GM12801 (cell line): ENCODE data around the gene ANXA5.

Source experiments
- CTCF ChIP-seq: IDR thresholded peaks from one replicate; pipeline ENCODE4 v1.5.1; 2011; ENCODE audit warnings: control low read depth; ENCODE audit not compliant: insufficient read length; ENCODE audit errors: extremely low read depth

The ANXA5 gene

DNA sequence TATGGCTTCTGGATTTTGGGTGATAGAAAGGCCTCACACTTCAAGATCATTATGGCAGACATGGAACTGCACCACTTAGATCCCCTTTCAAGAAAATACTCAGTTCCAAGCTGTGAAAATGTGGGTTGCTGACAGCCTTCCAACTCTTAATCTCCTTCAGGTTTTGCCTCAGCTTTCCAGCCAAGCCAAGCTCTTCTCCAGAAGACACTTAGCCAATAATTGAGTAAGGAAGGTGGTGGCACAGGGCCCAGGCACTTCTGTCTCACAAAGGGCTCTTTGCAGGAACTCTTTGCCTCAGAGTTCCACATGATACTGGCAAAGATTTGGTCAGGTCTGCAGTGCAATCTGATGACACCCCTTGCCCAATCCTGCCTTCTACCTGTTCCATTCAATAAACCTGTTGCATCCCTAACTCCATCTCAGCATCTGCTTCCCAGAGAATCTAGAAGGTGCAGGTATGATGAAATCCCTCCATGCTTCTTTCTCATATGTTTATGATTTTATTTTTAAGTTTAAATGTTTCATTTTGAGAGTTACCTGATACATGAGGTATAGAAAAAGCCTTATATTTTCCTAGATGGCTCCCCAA, 30.6 kb downstream of the ANXA5 start:
- TF ChIP-seq CTCF, result no peak

- TF ChIP-seq CTCF, result no peak
Measured at GRCh38 chr4:121665371-121665770, 31.4 kb downstream of the ANXA5 start.

GRCh38 chr4:121662225-121662624, 34.6 kb downstream of the ANXA5 start:
- TF ChIP-seq CTCF, result no peak

- no peak for TF ChIP-seq CTCF
Measured at GRCh38 chr4:121658125-121658524, 38.7 kb downstream of the ANXA5 start.

DNA sequence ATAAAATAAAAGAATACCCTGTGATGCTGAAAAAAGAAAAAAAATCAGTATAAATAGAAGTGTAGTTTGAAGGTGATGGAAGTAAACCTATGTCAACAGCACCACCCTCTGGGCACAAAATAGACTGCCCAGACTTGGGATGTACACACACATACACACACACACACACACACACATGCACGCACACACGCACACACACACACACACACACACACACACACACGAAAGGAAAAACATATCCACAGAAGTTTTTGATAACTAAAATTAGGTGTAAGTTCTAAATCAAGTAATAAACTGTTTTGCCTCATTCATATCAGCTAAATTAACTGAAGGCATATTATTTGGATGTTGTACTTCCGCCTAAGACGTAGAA, 40.5 kb downstream of the ANXA5 start:
- TF ChIP-seq CTCF, result no peak

GRCh38 chr4:121655320-121656268, 41.2 kb downstream of the ANXA5 start:
- no peak for TF ChIP-seq CTCF

DNA sequence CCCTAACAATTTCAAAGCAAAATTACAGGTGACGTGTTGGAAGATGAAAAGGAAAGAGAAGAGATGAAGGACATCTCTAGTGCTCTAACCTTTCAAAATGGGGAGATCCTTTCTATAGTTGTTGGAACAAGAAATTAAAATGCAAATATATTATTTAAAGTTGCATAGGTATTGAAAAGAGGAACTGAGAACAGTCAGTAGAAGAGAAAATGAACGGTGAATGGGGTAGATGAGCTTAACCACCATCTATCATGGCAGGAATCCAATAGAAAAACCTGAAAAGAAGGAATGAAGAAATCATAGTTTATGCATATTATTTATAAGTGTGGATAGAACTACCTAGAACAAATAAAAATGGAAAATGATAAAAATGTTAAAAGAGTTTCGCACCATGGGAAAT, 42.0 kb downstream of the ANXA5 start:
- no peak for TF ChIP-seq CTCF
